GM12891 (cell line): ENCODE results near the gene CCDC110.

Experiments used
- DNase-seq: peaks from one replicate; pipeline ENCODE4 v3.0.0; 2011; ENCODE audit warnings: low spot score; ENCODE audit not compliant: insufficient read length
- FAIRE-seq: peaks from 2 replicates; lab custom pipeline; 2011; peaks lifted over from hg19 to GRCh38; lab: Jason Lieb, UNC
- PAX5 ChIP-seq: IDR thresholded peaks from 2 replicates; pipeline ENCODE4 v1.6.1; 2011; ENCODE audit warnings: low read length, moderate library complexity, mild to moderate bottlenecking; ENCODE audit not compliant: insufficient read depth, severe bottlenecking
- POLR2A ChIP-seq: IDR thresholded peaks from 2 replicates; pipeline ENCODE4 v1.6.1; 2011; ENCODE audit warnings: low read depth, low read length, control low read depth
- POLR2AphosphoS5 ChIP-seq: IDR thresholded peaks from 2 replicates; pipeline ENCODE4 v1.6.1; 2011; ENCODE audit warnings: low read depth, low read length, control low read depth
- POU2F2 ChIP-seq: IDR thresholded peaks from 2 replicates; pipeline ENCODE4 v1.6.1; 2011; ENCODE audit warnings: low read depth, mild to moderate bottlenecking, control low read depth, low read length, moderate library complexity
- SPI1 ChIP-seq: IDR thresholded peaks from 2 replicates; pipeline ENCODE4 v1.6.1; 2011; ENCODE audit warnings: low read depth, low read length, control low read depth
- TAF1 ChIP-seq: IDR thresholded peaks from 2 replicates; pipeline ENCODE4 v1.6.1; 2011; ENCODE audit warnings: low read depth, low read length, control low read depth

CCDC110 gene

DNA sequence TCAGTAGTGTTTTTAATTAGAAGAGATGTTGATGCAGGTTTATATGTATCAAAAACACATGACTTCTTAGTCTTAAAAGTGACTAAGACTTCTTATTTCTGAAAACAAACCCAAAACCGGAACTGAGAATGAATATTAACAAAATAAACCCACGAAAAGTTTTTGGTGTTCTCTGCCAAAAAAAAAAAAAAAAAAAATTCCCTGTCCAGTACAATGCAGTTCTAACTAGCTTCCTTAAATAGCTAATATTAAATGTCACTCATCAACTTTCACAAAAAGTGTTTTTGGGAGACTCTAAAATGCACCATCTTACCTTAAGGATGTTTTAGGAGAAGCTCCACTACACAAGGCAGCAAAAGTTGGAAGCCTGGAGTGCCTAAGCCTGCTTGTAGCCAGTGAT is 72.9 kb downstream of the CCDC110 start:
- TF ChIP-seq POLR2A (no peak), SPI1 (peak; percentile 73), PAX5 (no peak)
- DNase-seq (no peak), FAIRE-seq (no peak)

DNA sequence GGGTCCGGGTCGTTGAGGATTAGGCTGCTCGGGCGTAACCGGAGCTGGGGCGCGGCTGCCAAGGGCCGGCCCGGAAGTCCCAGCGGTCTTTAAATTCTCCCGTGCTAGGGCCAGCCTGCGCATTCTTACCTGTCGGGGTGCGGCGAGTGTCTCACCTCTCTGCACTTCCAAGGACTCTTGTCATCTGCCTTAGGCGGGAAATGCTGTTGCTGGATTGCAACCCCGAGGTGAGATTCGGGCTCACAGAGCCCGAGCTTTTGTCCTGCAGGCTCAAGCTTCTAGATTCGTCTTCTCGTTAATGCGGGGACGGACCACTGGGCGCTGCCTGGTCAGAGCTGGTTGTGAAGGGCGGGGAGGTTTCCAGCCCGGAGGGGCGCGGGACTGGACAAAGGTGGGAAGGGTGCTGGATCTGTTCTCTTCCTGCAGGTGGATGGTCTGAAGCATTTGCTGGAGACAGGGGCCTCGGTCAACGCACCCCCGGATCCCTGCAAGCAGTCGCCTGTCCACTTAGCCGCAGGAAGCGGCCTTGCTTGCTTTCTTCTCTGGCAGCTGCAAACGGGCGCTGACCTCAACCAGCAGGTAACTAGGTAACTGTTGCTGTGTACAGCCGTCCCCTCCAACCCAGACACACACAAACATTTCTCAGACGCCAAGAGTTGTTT is 74.7 kb downstream of the CCDC110 start, which contains the start of gene ANKRD37:
ANKRD37 (plus strand) TSS at position 118 of the 662 bp plus-strand sequence; CDS start at position 201, 83 bp downstream.
- no peak for DNase-seq

DNA sequence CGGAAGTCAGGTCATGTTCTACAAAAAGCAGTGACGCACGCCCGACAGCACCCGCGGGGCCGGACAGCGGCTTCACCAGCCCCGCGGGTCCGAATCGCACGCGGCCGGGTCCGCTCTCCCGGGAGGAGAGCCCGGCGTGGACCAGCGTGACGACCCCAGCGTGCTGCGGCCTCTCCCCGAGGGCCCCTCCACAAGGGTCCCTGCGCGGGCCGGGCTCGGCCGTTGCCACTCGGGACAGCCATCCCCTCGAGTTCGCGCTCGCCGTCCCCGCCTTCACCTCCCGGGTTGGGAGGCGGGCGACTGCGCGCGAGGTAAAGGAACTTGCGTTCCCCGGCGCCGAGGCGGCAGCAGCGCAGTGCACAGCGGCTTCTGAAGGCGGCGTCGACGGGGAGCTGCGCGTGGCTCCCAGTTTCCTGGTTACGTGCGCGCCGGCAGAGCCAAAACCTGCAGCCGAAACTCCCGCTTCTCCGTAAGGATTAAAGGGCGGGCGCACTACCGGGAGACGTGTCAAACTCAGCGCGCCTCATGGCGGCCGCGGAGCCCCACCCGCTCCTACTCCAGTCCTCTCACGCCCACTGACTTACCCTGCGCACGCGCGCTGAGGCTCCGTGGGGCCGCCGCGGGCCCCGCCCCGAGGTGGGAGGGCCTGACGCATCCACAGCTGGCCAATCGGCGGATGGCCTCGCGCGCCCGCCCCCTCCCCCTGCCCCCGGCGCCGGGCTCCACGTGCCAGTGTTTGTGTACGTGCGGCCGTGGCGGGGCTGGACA is 75.4 kb downstream of the CCDC110 start:
- DNase-seq: peak; percentile 91
- FAIRE-seq: peak; percentile 97

More for the DNA sequence above, 74.7 kb downstream of the CCDC110 start, which contains the start of gene ANKRD37:
- TF ChIP-seq POU2F2 (no peak), TAF1 (peak; percentile 41; the same call in 1 of the 2 replicates)
- FAIRE-seq: peak; percentile 67

DNA sequence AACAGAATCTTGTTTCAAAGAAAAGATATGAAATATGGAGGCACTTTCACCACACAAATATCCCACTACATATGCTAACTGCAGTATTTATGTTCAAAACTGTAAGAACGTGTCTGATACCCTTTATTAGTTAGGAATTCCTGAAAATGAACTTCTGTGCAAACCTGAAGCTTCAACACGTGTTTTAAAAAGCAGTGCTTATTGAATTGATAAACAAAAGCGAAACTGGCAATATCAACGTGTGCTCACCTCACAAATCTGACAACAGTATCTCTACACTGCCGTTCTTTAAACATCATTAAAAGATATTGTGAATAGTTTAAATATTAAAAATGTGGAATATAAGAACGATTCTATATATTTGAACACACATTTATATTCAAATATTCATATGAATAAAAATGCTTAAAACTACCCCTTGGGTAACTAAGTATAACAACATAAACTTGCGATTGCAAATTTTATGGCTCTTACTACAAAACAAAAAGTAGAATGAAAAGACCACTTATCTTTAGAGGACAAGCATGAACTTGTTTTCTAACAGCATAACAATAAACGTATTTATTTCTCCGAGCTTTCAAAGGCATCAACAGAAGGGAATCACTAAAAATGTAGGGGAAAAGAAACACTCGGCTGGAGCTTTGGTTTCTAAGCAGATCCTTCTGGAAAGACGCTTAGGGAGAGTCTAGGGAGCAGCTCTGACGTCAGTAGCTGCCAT is 76.1 kb downstream of the CCDC110 start, which contains the start of gene LRP2BP:
LRP2BP (minus strand) TSS at position 687 of the 718 bp plus-strand sequence. CDS start 17,738 bp downstream, outside the sequence.
- DNase-seq (no peak), FAIRE-seq (peak; percentile 58)
- no peak for TF ChIP-seq POLR2A
- TF ChIP-seq POLR2AphosphoS5: 0 out of 2 replicates have a peak, but pooled peaks have one; percentile 9

More for the DNA sequence above, 75.4 kb downstream of the CCDC110 start:
- TF ChIP-seq POLR2A: peak; percentile 67; the same call in 1 of the 2 replicates
- TF ChIP-seq POLR2AphosphoS5: peak; percentile 81; the same call in 1 of the 2 replicates
- peak; percentile 10; the same call in 1 of the 2 replicates for TF ChIP-seq TAF1
- no peak for TF ChIP-seq PAX5
- TF ChIP-seq POU2F2: 0 out of 2 replicates have a peak, but pooled peaks have one; percentile 17
- no peak for TF ChIP-seq SPI1
